Measurements from ENCODE around the gene CXorf58. TPM values are rescaled to one million over a fixed set of nuclear protein-coding genes. Genes with fewer than 3 reads are reported as not detected.

CXorf58 gene
- total and polyA plus RNA-seq, 2 donors (not counting 3 experiments of a cell fraction or from before 2014, with no cell fraction given): not detected

DNA sequence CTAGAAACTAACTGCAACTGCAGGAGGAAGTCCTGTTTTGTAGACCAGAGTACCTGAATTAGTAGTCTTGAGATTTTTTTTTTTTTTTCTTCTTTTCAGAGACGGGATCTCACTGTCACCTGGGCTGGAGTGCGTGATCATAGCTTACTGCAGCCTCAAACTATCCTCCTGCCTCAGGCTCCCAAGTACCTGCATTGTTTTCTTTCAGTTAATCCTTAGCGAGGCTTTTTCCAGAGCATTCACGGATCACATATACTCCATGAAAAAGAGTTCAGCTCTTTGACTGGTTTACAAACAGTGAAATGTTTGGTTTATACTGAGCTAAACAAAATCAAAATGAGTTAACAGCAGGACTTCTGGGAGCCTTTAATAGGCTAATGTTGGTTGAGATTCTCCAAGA is 73.4 kb downstream of the CXorf58 start:
- H3K9me3 ChIP-seq (replicated peaks; ENCODE audit: control insufficient read depth, insufficient read depth, low read length): no peaks in the 10 kb centered on the region
- H3K4me2 ChIP-seq (ENCODE audit: insufficient read depth, low read length): no peak overlapping the region
- dilution Hi-C loops (cut with MboI; ENCODE audit: extremely low pct_ligation_motif_present, low sequenced_read_pairs) (no loop called here), intact Hi-C loops (cut with micrococcal nuclease) (no loop called here)
- ChIA-PET CTCF (interaction anchor here (1.6 kb wide), 1 partner anchor 389 kb away, joined by 3 read pairs; no protein-coding TSS in a partner anchor), POLR2A (no interaction called here)
- TF ChIP-seq FOS (IDR thresholded peaks at IDR 0.05; ENCODE audit: borderline replicate concordance, insufficient read depth, low read length) (no peak), EZH2 (IDR thresholded peaks at IDR 0.05; ENCODE audit: borderline replicate concordance, low read depth, low read length, severe bottlenecking) (no peak), POLR2AphosphoS5 (IDR thresholded peaks at IDR 0.05; ENCODE audit: insufficient read depth, low read depth, low read length) (no peak), POLR2A (IDR thresholded peaks at IDR 0.05; ENCODE audit: low read depth, low read length) (no peak), JUN (IDR thresholded peaks at IDR 0.05; ENCODE audit: borderline replicate concordance, insufficient read depth, insufficient read length, low read depth) (no peak), GATA2 (IDR thresholded peaks at IDR 0.05; ENCODE audit: insufficient read depth, insufficient read length, low read depth, low read length) (no peak), MYC (IDR thresholded peaks at IDR 0.05; ENCODE audit: low read depth, low read length) (no peak)
- TF ChIP-seq, protein P1, sequence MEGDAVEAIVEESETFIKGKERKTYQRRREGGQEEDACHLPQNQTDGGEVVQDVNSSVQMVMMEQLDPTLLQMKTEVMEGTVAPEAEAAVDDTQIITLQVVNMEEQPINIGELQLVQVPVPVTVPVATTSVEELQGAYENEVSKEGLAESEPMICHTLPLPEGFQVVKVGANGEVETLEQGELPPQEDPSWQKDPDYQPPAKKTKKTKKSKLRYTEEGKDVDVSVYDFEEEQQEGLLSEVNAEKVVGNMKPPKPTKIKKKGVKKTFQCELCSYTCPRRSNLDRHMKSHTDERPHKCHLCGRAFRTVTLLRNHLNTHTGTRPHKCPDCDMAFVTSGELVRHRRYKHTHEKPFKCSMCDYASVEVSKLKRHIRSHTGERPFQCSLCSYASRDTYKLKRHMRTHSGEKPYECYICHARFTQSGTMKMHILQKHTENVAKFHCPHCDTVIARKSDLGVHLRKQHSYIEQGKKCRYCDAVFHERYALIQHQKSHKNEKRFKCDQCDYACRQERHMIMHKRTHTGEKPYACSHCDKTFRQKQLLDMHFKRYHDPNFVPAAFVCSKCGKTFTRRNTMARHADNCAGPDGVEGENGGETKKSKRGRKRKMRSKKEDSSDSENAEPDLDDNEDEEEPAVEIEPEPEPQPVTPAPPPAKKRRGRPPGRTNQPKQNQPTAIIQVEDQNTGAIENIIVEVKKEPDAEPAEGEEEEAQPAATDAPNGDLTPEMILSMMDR (IDR thresholded peaks at IDR 0.05; ENCODE audit: extremely low read depth in 1 of 2, insufficient read depth in 1 of 2, low read depth in 1 of 2, low read length in 2 of 2): no peak
- TF ChIP-seq, protein P2, sequence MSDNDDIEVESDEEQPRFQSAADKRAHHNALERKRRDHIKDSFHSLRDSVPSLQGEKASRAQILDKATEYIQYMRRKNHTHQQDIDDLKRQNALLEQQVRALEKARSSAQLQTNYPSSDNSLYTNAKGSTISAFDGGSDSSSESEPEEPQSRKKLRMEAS (IDR thresholded peaks at IDR 0.05; ENCODE audit: insufficient read depth, insufficient read length): no peak
- no TSS peak for BruUV-seq (replicated peaks)
- H3K27ac ChIP-seq (ENCODE audit: insufficient read depth, low read depth, low read length): no peak overlapping the region
- H3K27me3 ChIP-seq (ENCODE audit: control insufficient read depth in 2 of 2, insufficient read depth in 2 of 2, low read length in 2 of 2): no peaks in the 10 kb centered on the region
- DNase-seq (ENCODE audit: low read depth, low spot score): no peak
- no peaks in the 10 kb centered on the region for H3K4me1 ChIP-seq (ENCODE audit: control insufficient read depth, extremely low read depth, insufficient read depth, low read length)
- H3K4me3 ChIP-seq (replicated peaks in 1 of 3; ENCODE audit: insufficient read depth in 1 of 3, low read depth in 1 of 3, low read length in 3 of 3): no peak overlapping the region
- no peak overlapping the region for H3K9ac ChIP-seq (replicated peaks; ENCODE audit: extremely low read depth, insufficient read depth, low read length)
- no peaks in the 10 kb centered on the region for H4K20me1 ChIP-seq (replicated peaks; ENCODE audit: control insufficient read depth, extremely low read depth, insufficient read depth, low read length)
- H3K36me3 ChIP-seq (ENCODE audit: control insufficient read depth in 2 of 2, extremely low read depth in 1 of 2, insufficient read depth in 2 of 2, low read length in 2 of 2): no peaks in the 10 kb centered on the region
- H3K79me2 ChIP-seq (ENCODE audit: control insufficient read depth, insufficient read depth, low read length): no peaks in the 10 kb centered on the region
- H3K9me1 ChIP-seq (replicated peaks; ENCODE audit: control insufficient read depth, extremely low read depth, insufficient read depth, low read length): no peaks in the 10 kb centered on the region
- peak; percentile 64 for FAIRE-seq
- H2AFZ ChIP-seq (ENCODE audit: low read depth, low read length): no peak overlapping the region

All from endothelial cell of umbilical vein (primary cell).